D721Med (cell line): ENCODE results near the gene SLC11A2.
"Not testable (repeated sequence)": the region's sequence is repeated elsewhere in the genome, so short reads cannot be mapped to it uniquely, and the experiment has no call there.

Source experiments
- DNase-seq: peaks from one replicate; pipeline ENCODE4 v3.0.0; 2011; ENCODE audit warnings: low spot score; ENCODE audit not compliant: insufficient read length
- FAIRE-seq: peaks from 2 replicates; lab custom pipeline; 2011; peaks lifted over from hg19 to GRCh38; lab: Jason Lieb, UNC
- CTCF ChIP-seq: IDR thresholded peaks from 2 replicates; pipeline ENCODE4 v1.5.1; 2012; ENCODE audit warnings: mild to moderate bottlenecking, control low read depth; ENCODE audit not compliant: insufficient read depth; ENCODE audit errors: missing control alignments

The SLC11A2 gene

DNA sequence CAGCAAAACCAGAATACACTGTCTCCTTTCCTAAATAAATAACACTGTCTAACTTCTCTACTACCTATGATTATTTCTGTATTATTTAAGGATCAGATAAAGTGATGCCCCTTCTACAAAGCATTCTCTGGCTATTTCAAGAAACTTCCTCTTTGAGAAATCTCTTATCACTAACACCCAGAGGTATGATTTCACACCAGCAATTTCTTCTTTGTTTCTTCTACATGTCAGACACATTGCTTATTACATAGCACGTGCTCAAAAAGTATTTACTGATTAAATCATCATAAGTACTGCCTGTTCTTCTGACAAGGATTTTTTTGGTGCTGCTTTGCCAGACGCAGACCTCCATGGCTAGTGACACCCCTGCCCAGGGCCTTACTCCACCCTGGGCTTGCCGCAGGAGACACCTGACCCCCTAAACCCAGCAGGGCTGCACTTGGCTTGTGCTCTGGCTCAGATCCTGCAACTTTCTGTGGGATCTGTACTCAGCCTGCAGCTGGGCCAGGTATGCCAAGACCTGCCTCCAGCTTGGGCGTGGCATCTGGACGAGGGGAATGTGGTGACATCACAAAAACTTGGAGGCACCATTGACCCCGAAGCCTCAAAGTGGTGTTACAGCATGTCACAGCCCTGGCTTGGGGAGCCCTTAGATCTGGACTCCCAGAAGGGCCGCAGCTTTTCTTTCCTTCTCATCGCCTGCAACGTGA lies 89.2 kb downstream of the SLC11A2 start:
- FAIRE-seq (no peak), DNase-seq (no peak)
- TF ChIP-seq CTCF, result no peak

DNA sequence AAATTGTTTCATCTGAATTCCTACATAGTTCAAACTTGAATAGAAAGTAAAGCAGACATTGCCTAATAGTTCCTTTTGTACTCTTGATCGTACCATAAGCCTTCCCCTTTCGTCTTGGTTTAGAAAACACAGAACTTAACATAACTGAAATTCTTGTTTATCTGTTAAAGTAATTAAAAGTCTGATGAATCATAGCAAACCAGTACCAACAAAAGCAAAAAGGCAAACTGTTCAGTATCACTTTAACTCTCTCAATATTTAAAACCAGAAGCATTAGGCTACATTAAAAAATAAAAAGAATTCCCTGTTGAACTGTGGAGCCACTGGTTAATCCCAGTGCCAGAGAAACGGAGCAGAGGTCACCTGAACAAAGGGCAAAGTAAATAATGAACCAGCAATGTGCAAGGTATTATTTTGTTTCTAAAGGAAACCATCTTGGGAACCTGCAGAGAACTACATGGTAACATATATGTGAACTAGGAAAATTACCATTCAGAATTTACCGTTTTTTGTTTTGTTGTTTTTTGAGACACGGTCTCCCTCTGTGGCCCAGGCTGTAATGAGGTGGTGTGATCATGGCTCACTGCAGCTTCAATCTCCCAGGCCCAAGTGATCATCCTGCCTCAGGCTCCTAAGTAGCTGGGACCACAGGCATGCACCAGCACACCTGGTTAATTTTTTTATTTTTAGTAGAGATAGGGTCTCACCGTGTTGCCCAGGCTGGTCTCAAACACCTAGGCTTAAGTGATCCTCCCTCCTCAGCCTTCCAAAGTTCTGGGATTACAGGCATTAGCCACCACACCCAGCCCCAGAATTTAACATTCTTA lies 91.0 kb downstream of the SLC11A2 start:
- FAIRE-seq (no peak), DNase-seq (no peak)
- TF ChIP-seq CTCF, result no peak

DNA sequence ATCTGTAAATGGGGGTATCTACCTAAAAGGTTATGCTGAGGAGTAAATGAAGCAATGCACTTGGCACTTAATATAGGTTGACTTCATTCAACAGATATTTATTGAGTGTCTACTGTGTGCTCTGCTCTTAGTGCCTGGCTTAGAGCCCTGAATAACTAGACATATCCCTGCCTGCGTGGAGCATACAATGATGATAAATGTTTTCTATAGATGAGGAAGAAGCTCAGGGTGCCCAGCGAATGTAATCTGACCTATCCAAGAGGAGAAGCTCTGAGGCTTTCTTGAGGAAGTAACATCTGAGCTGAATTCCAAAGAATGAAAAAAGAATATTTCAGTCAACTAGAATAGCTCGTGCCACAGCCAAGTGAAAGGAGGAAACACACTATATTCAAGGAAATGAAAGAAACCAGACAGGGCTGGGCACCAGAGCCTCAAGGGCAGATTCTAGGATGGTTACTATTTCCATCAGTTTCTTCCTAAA lies 91.8 kb downstream of the SLC11A2 start:
- no peak for TF ChIP-seq CTCF
- FAIRE-seq (no peak), DNase-seq (no peak)

GRCh38 chr12:50933459-50934124 lies 92.6 kb downstream of the SLC11A2 start:
- FAIRE-seq, result no peak
- no peak for DNase-seq
- TF ChIP-seq CTCF, result no peak

GRCh38 chr12:50932787-50933280 lies 93.3 kb downstream of the SLC11A2 start:
- FAIRE-seq, result no peak

GRCh38 chr12:50930477-50930876 lies 95.7 kb downstream of the SLC11A2 start:
- not testable (repeated sequence) for DNase-seq, FAIRE-seq

More at GRCh38 chr12:50932787-50933280, 93.3 kb downstream of the SLC11A2 start:
- DNase-seq, result no peak
- TF ChIP-seq CTCF, result no peak

DNA sequence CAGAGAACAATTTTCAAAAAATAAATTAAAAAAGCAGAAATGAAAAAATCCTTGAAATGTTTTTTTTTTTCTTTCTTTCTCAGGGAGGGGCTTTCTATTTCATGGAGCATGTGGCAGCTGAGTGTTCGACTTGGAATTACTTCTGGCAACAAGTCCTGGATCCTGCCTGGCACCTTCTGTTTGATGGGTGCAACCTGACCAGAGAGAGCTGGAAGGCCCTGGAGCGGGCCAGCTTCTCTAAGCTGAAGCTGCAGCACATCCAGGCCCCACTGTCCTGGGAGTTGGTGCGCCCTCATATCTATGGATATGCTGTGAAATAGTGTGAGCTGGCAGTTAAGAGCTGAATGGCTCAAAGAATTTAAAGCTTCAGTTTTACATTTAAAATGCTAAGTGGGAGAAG lies 96.4 kb downstream of the SLC11A2 start:
- FAIRE-seq, result no peak
- no peak for TF ChIP-seq CTCF
- DNase-seq, result no peak
